Prostate gland (tissue), 2 donors: ENCODE measurements around the gene INPP5K.

ENCODE experiments used
- CTCF ChIP-seq, 4 experiments: fragments of 200-600 bp in 2 of 4; fragments of 450-650 bp in 2 of 4; sonication (generic) in 2 of 4; IDR thresholded peaks; 1 replicate in 3 of 4; 2 replicates in 1 of 4; pipeline ENCODE4 v1.5.1; 2016 to 2019; ENCODE audit warnings: antibody characterized with exemption in 4 of 4, mild to moderate bottlenecking in 2 of 4, moderate library complexity in 2 of 4
- POLR2A ChIP-seq: fragments of 450-650 bp; IDR thresholded peaks from one replicate; pipeline ENCODE4 v1.6.1; 2016; ENCODE audit warnings: antibody characterized with exemption, mild to moderate bottlenecking

- TF ChIP-seq POLR2A (no peak), CTCF (IDR thresholded peaks at IDR 0.05) (no peak)
Observed at GRCh38 chr17:1562176-1562643, 45.8 kb upstream of the INPP5K start.
